ENCODE results near the gene KIF18A.

Gene KIF18A

DNA sequence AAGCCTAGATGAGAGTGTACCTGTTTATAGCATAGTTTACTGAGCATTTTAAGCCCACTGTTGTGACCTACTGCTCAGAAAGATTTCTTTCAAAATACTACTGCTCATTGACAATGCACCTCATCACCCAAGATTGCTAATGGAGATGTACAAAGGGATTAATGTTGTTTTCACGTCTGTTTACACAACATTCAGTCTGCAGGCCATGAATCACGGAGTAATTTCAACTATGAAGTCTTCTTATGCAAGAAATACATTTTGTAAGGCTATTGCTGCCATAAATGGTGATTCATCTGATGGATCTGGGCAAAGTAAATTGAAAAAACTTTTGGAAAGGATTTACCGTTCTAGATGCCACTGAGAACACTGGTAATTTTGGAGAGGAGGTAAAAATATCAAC, 112.9 kb downstream of the KIF18A start:
- CTCF ChIA-PET, result no interaction called here
- POLR2A ChIA-PET, result no interaction called here
- TF ChIP-seq, protein P1, sequence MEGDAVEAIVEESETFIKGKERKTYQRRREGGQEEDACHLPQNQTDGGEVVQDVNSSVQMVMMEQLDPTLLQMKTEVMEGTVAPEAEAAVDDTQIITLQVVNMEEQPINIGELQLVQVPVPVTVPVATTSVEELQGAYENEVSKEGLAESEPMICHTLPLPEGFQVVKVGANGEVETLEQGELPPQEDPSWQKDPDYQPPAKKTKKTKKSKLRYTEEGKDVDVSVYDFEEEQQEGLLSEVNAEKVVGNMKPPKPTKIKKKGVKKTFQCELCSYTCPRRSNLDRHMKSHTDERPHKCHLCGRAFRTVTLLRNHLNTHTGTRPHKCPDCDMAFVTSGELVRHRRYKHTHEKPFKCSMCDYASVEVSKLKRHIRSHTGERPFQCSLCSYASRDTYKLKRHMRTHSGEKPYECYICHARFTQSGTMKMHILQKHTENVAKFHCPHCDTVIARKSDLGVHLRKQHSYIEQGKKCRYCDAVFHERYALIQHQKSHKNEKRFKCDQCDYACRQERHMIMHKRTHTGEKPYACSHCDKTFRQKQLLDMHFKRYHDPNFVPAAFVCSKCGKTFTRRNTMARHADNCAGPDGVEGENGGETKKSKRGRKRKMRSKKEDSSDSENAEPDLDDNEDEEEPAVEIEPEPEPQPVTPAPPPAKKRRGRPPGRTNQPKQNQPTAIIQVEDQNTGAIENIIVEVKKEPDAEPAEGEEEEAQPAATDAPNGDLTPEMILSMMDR (IDR thresholded peaks at IDR 0.05; ENCODE audit: insufficient read depth, low read length, missing control alignments), result no peak
- DNase-seq (ENCODE audit: low read depth, low spot score), result no peak
- H3K4me3 ChIP-seq (ENCODE audit: low read depth, low read length), result no peak overlapping the region

DNA sequence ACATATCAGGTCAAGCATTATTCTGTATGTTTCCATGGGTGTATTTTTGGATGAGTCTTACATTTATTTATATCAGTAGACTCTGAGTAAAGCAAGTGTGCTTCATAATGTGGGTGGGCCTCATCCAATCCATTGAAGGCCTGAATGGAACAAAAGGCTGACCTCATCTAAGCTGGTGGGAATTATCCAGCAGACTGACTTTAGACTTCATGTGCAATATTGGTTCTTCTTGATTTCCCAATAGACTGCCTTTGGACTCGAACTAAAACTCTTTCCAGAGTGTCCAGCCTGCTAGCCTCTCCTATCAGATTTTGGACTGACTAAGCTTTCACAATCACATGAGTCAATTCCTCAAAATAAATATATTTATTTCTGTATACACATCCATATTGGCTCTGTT, 116.2 kb downstream of the KIF18A start:
- DNase-seq (ENCODE audit: low read depth, low spot score), result no peak
- ChIA-PET CTCF (no interaction called here), POLR2A (no interaction called here)
- TF ChIP-seq, protein P1 (IDR thresholded peaks at IDR 0.05; ENCODE audit: insufficient read depth, low read length, missing control alignments), result no peak
- no peak overlapping the region for H3K4me3 ChIP-seq (ENCODE audit: low read depth, low read length)

DNA sequence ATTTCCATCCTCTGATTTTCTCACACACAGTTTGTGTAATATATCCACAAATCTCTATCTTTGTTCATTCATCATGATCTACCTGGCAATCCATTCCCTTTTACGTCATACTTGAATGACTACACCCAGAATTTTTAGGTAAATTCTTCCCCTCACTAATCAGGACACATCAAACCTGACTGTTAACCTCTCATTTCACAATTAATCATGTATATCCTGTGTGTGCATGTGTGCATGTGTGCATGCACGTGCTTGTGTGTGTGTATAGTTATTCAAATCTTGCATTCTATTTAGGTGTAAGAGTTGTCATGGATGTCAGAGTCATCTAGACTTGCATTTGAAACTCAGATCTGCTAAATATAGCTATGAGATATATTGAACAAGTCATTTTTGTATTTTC, 130.4 kb downstream of the KIF18A start:
- POLR2A ChIA-PET, result no interaction called here
- CTCF ChIA-PET, result interaction anchor here (1.9 kb wide), 1 partner anchor 11 kb away, joined by 5 read pairs; no protein-coding TSS in a partner anchor
- TF ChIP-seq, protein P1 (IDR thresholded peaks at IDR 0.05; ENCODE audit: insufficient read depth, low read length, missing control alignments), result no peak
- no peak overlapping the region for H3K4me3 ChIP-seq (ENCODE audit: low read depth, low read length)
- DNase-seq (ENCODE audit: low read depth, low spot score), result no peak

DNA sequence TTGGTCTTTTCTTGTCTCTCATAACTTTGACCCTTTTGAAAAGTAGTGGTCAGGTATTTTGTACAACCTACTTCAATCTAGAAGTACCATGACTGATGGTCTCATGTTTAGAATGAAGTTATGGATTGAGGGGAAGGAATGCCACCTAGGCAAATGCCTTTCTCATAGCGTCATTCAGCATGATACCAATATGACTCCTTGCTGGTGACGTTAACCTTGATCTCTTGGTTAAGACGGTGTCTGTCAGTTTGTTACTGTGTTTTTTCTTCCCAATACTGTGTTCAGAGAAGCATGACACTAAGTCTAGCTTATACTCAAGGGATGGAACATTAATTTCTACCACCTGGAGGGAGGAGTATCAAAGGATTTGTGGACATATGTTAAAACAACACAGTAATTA, 130.9 kb downstream of the KIF18A start:
- CTCF ChIA-PET, result no interaction called here
- TF ChIP-seq, protein P1 (IDR thresholded peaks at IDR 0.05; ENCODE audit: insufficient read depth, low read length, missing control alignments), result no peak
- POLR2A ChIA-PET, result no interaction called here
- no peak for DNase-seq (ENCODE audit: low read depth, low spot score)
- H3K4me3 ChIP-seq (ENCODE audit: low read depth, low read length), result no peak overlapping the region

DNA sequence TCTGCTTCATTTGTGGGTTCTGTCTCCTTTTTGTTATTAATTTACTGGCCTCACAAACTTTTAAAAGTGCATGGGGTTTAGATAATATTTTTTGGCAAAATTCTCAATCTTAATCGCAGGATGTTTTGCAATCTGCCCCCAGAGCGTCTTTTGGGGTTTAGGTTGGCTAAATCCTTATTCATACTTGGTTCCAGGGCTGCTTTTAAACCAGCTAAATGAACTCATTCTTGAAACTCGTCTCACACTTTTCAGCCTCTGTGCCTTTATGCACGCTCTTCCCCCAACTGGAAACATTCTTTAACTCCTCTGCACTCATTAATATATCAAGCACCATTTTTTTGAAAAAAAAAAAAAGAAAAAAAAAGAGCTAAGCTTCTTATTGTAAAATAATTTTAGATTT, 131.7 kb downstream of the KIF18A start:
- DNase-seq (ENCODE audit: low read depth, low spot score), result no peak
- CTCF ChIA-PET, result no interaction called here
- TF ChIP-seq, protein P1 (IDR thresholded peaks at IDR 0.05; ENCODE audit: insufficient read depth, low read length, missing control alignments), result no peak
- POLR2A ChIA-PET, result no interaction called here
- no peak overlapping the region for H3K4me3 ChIP-seq (ENCODE audit: low read depth, low read length)

DNA sequence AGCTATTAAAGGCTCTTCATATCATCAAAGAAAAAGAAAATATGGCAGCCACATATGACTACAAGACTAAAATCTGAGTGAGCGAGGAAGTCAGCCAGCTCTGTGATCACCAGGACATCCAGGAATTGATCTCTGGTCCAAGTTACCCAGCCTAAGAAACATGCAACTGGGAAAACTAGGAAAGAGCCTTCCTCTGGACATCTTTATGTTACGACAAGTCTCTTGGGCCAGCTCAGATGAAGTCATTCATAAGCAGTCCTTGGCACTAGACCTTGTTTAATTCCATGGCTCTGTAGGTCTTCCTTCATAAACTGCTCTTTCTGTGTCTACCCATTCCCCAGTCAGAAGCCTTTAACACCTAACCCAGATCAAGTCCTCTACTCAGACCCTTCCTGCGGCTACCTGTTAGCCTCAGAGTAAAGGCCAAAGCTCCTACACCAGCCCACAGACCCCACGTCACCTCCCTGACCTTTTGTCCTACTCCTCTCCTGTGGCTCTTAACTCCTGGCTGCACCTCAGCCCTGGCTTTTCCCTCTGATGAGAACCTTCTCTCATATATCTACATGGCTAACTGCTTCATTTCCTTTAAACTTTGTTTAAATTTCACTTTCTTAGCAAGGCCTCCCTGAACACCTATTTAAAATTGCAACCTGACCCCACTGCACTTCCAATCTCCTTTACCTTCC, 134.0 kb downstream of the KIF18A start:
- no peak overlapping the region for H3K4me3 ChIP-seq (ENCODE audit: low read depth, low read length)
- TF ChIP-seq, protein P1 (IDR thresholded peaks at IDR 0.05; ENCODE audit: insufficient read depth, low read length, missing control alignments), result no peak
- POLR2A ChIA-PET, result interaction anchor here (0.6 kb wide), 1 partner anchor 226 kb away, joined by 3 read pairs; no protein-coding TSS in a partner anchor
- CTCF ChIA-PET, result no interaction called here
- DNase-seq (ENCODE audit: low read depth, low spot score), result no peak
